Endometrial microvascular endothelial cells (primary cell): ENCODE data around the gene SPTBN1. TPM values are rescaled to one million over a fixed set of nuclear protein-coding genes. Genes with fewer than 3 reads are reported as not detected.

Source experiments
- in situ Hi-C: cut with HindIII; loops from 2 replicates; pipeline ENCODE4 v1.10.0; 2017; ENCODE audit warnings: low sequenced_read_pairs, low pct_unique_long_range_greater_than_20kb; ENCODE audit errors: inconsistent ontology term
- total RNA-seq: library from RNA; depleted of rRNA; stranded (reverse); fragments of >200 nt; gene quantifications from one replicate; pipeline ENCODE4 v1.2.3, GENCODE V29; 2015; ENCODE audit errors: inconsistent ontology term

The SPTBN1 gene
- total RNA-seq, 1 donor from 2014 or later, result 200 TPM

- in situ Hi-C loops, result no loop called here
These were observed 103.5 kb downstream of the SPTBN1 start for GRCh38 chr2:54559593-54560145.

GRCh38 chr2:54560146-54560881 lies 104.2 kb downstream of the SPTBN1 start:
- in situ Hi-C loops, result no loop called here

GRCh38 chr2:54561010-54561409 lies 104.9 kb downstream of the SPTBN1 start:
- in situ Hi-C loops, result no loop called here

- in situ Hi-C loops, result no loop called here
These were observed 108.3 kb downstream of the SPTBN1 start for GRCh38 chr2:54564439-54564838.

- in situ Hi-C loops, result no loop called here
These were observed 109.4 kb downstream of the SPTBN1 start for GRCh38 chr2:54565551-54565950.

GRCh38 chr2:54566896-54567295 lies 110.8 kb downstream of the SPTBN1 start:
- in situ Hi-C loops, result no loop called here

GRCh38 chr2:54568876-54569321 lies 112.8 kb downstream of the SPTBN1 start:
- in situ Hi-C loops, result no loop called here

- in situ Hi-C loops, result no loop called here
These were observed 113.7 kb downstream of the SPTBN1 start for GRCh38 chr2:54569745-54570301.

GRCh38 chr2:54570321-54570855 lies 114.3 kb downstream of the SPTBN1 start:
- in situ Hi-C loops, result no loop called here

GRCh38 chr2:54570925-54571694 lies 115.0 kb downstream of the SPTBN1 start:
- in situ Hi-C loops, result no loop called here

GRCh38 chr2:54572262-54572635 lies 116.1 kb downstream of the SPTBN1 start:
- in situ Hi-C loops, result no loop called here

GRCh38 chr2:54572636-54573536 lies 116.8 kb downstream of the SPTBN1 start:
- in situ Hi-C loops, result no loop called here

GRCh38 chr2:54573537-54573919 lies 117.4 kb downstream of the SPTBN1 start:
- in situ Hi-C loops, result no loop called here

GRCh38 chr2:54574107-54574859 lies 118.2 kb downstream of the SPTBN1 start:
- in situ Hi-C loops, result no loop called here

GRCh38 chr2:54574860-54575247 lies 118.7 kb downstream of the SPTBN1 start:
- in situ Hi-C loops, result no loop called here

- in situ Hi-C loops, result no loop called here
These were observed 119.3 kb downstream of the SPTBN1 start for GRCh38 chr2:54575379-54575888.

GRCh38 chr2:54577035-54577434 lies 120.9 kb downstream of the SPTBN1 start:
- in situ Hi-C loops, result no loop called here
